ENCODE data around the gene ME3.

GRCh38 chr11:86478348-86478747, 194.1 kb downstream of the ME3 start:
- TF ChIP-seq CTCF (IDR thresholded peaks at IDR 0.05) (no peak), POLR2A (IDR thresholded peaks at IDR 0.05) (no peak)
